ENCODE results near the gene PDE10A.

Gene PDE10A

GRCh38 chr6:165656581-165657324 is 6.3 kb downstream of the PDE10A start:
- no peak for DNase-seq (ENCODE audit: low read depth in 3 of 3, low spot score in 1 of 3)

- no peak for DNase-seq (ENCODE audit: low read depth in 3 of 3, low spot score in 1 of 3)
These were observed 7.8 kb downstream of the PDE10A start for GRCh38 chr6:165655191-165655590.

GRCh38 chr6:165654144-165654543 is 8.9 kb downstream of the PDE10A start:
- no peak for DNase-seq (ENCODE audit: low read depth in 3 of 3, low spot score in 1 of 3)

GRCh38 chr6:165653607-165654006 is 9.4 kb downstream of the PDE10A start:
- no peak for DNase-seq (ENCODE audit: low read depth in 3 of 3, low spot score in 1 of 3)

GRCh38 chr6:165653196-165653595 is 9.8 kb downstream of the PDE10A start:
- no peak for DNase-seq (ENCODE audit: low read depth in 3 of 3, low spot score in 1 of 3)

- no peak for DNase-seq (ENCODE audit: low read depth in 3 of 3, low spot score in 1 of 3)
These were observed 10.3 kb downstream of the PDE10A start for GRCh38 chr6:165652766-165653165.

- no peak for DNase-seq (ENCODE audit: low read depth in 3 of 3, low spot score in 1 of 3)
These were observed 13.6 kb downstream of the PDE10A start for GRCh38 chr6:165649166-165650137.

- DNase-seq (ENCODE audit: low read depth in 3 of 3, low spot score in 1 of 3): no peak
These were observed 16.0 kb downstream of the PDE10A start for GRCh38 chr6:165647041-165647440.

- no peak for DNase-seq (ENCODE audit: low read depth in 3 of 3, low spot score in 1 of 3)
These were observed 17.1 kb downstream of the PDE10A start for GRCh38 chr6:165645919-165646318.

GRCh38 chr6:165644586-165645266 is 18.3 kb downstream of the PDE10A start:
- DNase-seq (ENCODE audit: low read depth in 3 of 3, low spot score in 1 of 3): no peak

GRCh38 chr6:165643015-165643414 is 20.0 kb downstream of the PDE10A start:
- no peak for DNase-seq (ENCODE audit: low read depth in 3 of 3, low spot score in 1 of 3)

GRCh38 chr6:165641672-165642156 is 21.3 kb downstream of the PDE10A start:
- no peak for DNase-seq (ENCODE audit: low read depth in 3 of 3, low spot score in 1 of 3)

- DNase-seq (ENCODE audit: low read depth in 3 of 3, low spot score in 1 of 3): no peak
These were observed 22.2 kb downstream of the PDE10A start for GRCh38 chr6:165640806-165641205.

- no peak for DNase-seq (ENCODE audit: low read depth in 3 of 3, low spot score in 1 of 3)
These were observed 24.5 kb downstream of the PDE10A start for GRCh38 chr6:165638530-165638929.

GRCh38 chr6:165637586-165637985 is 25.5 kb downstream of the PDE10A start:
- no peak for DNase-seq (ENCODE audit: low read depth in 3 of 3, low spot score in 1 of 3)

GRCh38 chr6:165636402-165637048 is 26.5 kb downstream of the PDE10A start:
- DNase-seq (ENCODE audit: low read depth in 3 of 3, low spot score in 1 of 3): no peak

- DNase-seq (ENCODE audit: low read depth in 3 of 3, low spot score in 1 of 3): no peak
These were observed 27.1 kb downstream of the PDE10A start for GRCh38 chr6:165635965-165636364.

GRCh38 chr6:165634101-165634880 is 28.8 kb downstream of the PDE10A start:
- no peak for DNase-seq (ENCODE audit: low read depth in 3 of 3, low spot score in 1 of 3)

- no peak for DNase-seq (ENCODE audit: low read depth in 3 of 3, low spot score in 1 of 3)
These were observed 30.8 kb downstream of the PDE10A start for GRCh38 chr6:165632194-165632593.

GRCh38 chr6:165630544-165630953 is 32.5 kb downstream of the PDE10A start:
- DNase-seq (ENCODE audit: low read depth in 3 of 3, low spot score in 1 of 3): no peak
